Endothelial cell of umbilical vein (primary cell): ENCODE results near the gene GCNT2. TPM values are rescaled to one million over a fixed set of nuclear protein-coding genes. Genes with fewer than 3 reads are reported as not detected.

ENCODE experiments used
- BruUV-seq: library from RNA; stranded (reverse); fragments of 400-500 nt; replicated peaks from 2 replicates; lab custom pipeline; 2021; lab: Mats Ljungman, UMichigan
- CTCF ChIA-PET: fragments of 300-600, 350-600 bp; sonication (Branson Sonifier 250); formaldehyde crosslinking; loops from one replicate; lab custom pipeline; 2021; ENCODE audit warnings: antibody characterized with exemption, inconsistent platforms; lab: Charles Lee
- POLR2A ChIA-PET: fragments of 300-600, 350-600 bp; sonication (Branson Sonifier 250); formaldehyde crosslinking; loops from one replicate; lab custom pipeline; 2021; ENCODE audit warnings: antibody characterized with exemption, inconsistent platforms; lab: Charles Lee
- DNase-seq: peaks from one replicate; pipeline ENCODE4 v3.0.0-alpha.2; 2011; ENCODE audit warnings: low read depth, low spot score
- FAIRE-seq: peaks from 2 replicates; lab custom pipeline; 2011; peaks lifted over from hg19 to GRCh38; lab: Jason Lieb, UNC
- H2AFZ ChIP-seq: 2 replicates; pipeline ENCODE4 v1.6.0; 2012; ENCODE audit warnings: low read depth, low read length, control low read depth, inconsistent platforms
- H3K27ac ChIP-seq: 2 replicates; pipeline ENCODE4 v1.5.1; 2011; ENCODE audit warnings: low read depth, mild to moderate bottlenecking, control low read depth, low read length, moderate library complexity; ENCODE audit not compliant: insufficient read depth
- H3K27me3 ChIP-seq, 2 experiments: 2 replicates each; pipeline versions ENCODE4 v1.6.0 to v1.6.1; 2011; ENCODE audit warnings: low read length in 2 of 2, mixed read lengths in 1 of 2; ENCODE audit not compliant: control insufficient read depth in 2 of 2, insufficient read depth in 2 of 2
- H3K36me3 ChIP-seq, 2 experiments: 2 replicates in 1 of 2; 3 replicates in 1 of 2; pipeline ENCODE4 v1.5.1; 2011; ENCODE audit warnings: low read length in 2 of 2, mild to moderate bottlenecking in 1 of 2, moderate library complexity in 1 of 2; ENCODE audit not compliant: control insufficient read depth in 2 of 2, insufficient read depth in 2 of 2; ENCODE audit errors: extremely low read depth in 1 of 2
- H3K4me1 ChIP-seq: 3 replicates; pipeline ENCODE4 v1.5.1; 2011; ENCODE audit warnings: mild to moderate bottlenecking, low read length; ENCODE audit not compliant: control insufficient read depth, insufficient read depth; ENCODE audit errors: extremely low read depth
- H3K4me2 ChIP-seq: 2 replicates; pipeline ENCODE4 v1.6.1; 2011; ENCODE audit warnings: low read length, control low read depth, mixed read lengths; ENCODE audit not compliant: insufficient read depth
- H3K4me3 ChIP-seq, 3 experiments: fragments of 200-600 bp in 1 of 3; sonication (generic), shearing (Covaris generic) in 1 of 3; replicated peaks in 1 of 3; 2 replicates each; pipeline ENCODE4 v1.5.1; 2011 to 2016; ENCODE audit warnings: control low read depth in 3 of 3, low read length in 3 of 3, mild to moderate bottlenecking in 2 of 3, inconsistent platforms in 1 of 3, low read depth in 1 of 3, moderate library complexity in 1 of 3; ENCODE audit not compliant: insufficient read depth in 1 of 3
- H3K79me2 ChIP-seq: 2 replicates; pipeline ENCODE4 v1.6.0; 2012; ENCODE audit warnings: low read length, inconsistent platforms; ENCODE audit not compliant: control insufficient read depth, insufficient read depth
- H3K9ac ChIP-seq: replicated peaks from 2 replicates; pipeline ENCODE3; 2011; ENCODE audit warnings: low read length, control low read depth; ENCODE audit not compliant: insufficient read depth; ENCODE audit errors: extremely low read depth
- H3K9me1 ChIP-seq: replicated peaks from 3 replicates; pipeline ENCODE4 v1.6.0; 2011; ENCODE audit warnings: mild to moderate bottlenecking, low read length; ENCODE audit not compliant: control insufficient read depth, insufficient read depth; ENCODE audit errors: extremely low read depth
- H3K9me3 ChIP-seq: replicated peaks from 2 replicates; pipeline ENCODE4 v1.5.1; 2012; ENCODE audit warnings: low read length, inconsistent platforms; ENCODE audit not compliant: control insufficient read depth, insufficient read depth
- H4K20me1 ChIP-seq: replicated peaks from 2 replicates; pipeline ENCODE3; 2011; ENCODE audit warnings: mild to moderate bottlenecking, low read length; ENCODE audit not compliant: control insufficient read depth, insufficient read depth; ENCODE audit errors: extremely low read depth
- CTCF ChIP-seq, 2 donors: IDR thresholded peaks; 1 replicate in 1 of 2; 2 replicates in 1 of 2; pipeline ENCODE4 v1.5.1; 2011; ENCODE audit warnings: low read length in 2 of 2, mild to moderate bottlenecking in 2 of 2, moderate library complexity in 2 of 2, control low read depth in 1 of 2, inconsistent platforms in 1 of 2, low read depth in 1 of 2; ENCODE audit not compliant: insufficient read depth in 1 of 2; ENCODE audit errors: extremely low read depth in 1 of 2
- EZH2 ChIP-seq: IDR thresholded peaks from 2 replicates; pipeline ENCODE4 v1.6.1; 2012; ENCODE audit warnings: borderline replicate concordance, low read depth, mild to moderate bottlenecking, moderate library complexity, low read length, inconsistent platforms; ENCODE audit not compliant: severe bottlenecking
- FOS ChIP-seq: IDR thresholded peaks from 2 replicates; pipeline ENCODE4 v1.6.1; 2011; ENCODE audit warnings: mild to moderate bottlenecking, low read length, moderate library complexity, borderline replicate concordance; ENCODE audit not compliant: insufficient read depth
- GATA2 ChIP-seq: IDR thresholded peaks from 2 replicates; pipeline ENCODE4 v1.7.0; 2011; ENCODE audit warnings: low read depth, mild to moderate bottlenecking, moderate library complexity, mixed read lengths, low read length; ENCODE audit not compliant: insufficient read length, insufficient read depth
- JUN ChIP-seq: IDR thresholded peaks from 2 replicates; pipeline ENCODE4 v1.6.1; 2011; ENCODE audit warnings: borderline replicate concordance, low read depth; ENCODE audit not compliant: insufficient read length, insufficient read depth
- MAX ChIP-seq: IDR thresholded peaks from 2 replicates; pipeline ENCODE4 v1.6.1; 2011; ENCODE audit not compliant: insufficient read depth, insufficient read length
- MYC ChIP-seq: IDR thresholded peaks from one replicate; pipeline ENCODE4 v1.6.1; 2011; ENCODE audit warnings: mild to moderate bottlenecking, low read depth, low read length
- POLR2A ChIP-seq: IDR thresholded peaks from 2 replicates; pipeline ENCODE4 v1.6.1; 2012; ENCODE audit warnings: low read depth, mild to moderate bottlenecking, control low read depth, low read length
- POLR2AphosphoS5 ChIP-seq: IDR thresholded peaks from 2 replicates; pipeline ENCODE4 v1.6.1; 2012; ENCODE audit warnings: low read depth, mild to moderate bottlenecking, control low read depth, low read length, moderate library complexity; ENCODE audit not compliant: insufficient read depth
- dilution Hi-C: fragments of 300-500 bp; cut with MboI; formaldehyde crosslinking; loops from one replicate; pipeline ENCODE4 v1.15.0; 2019; ENCODE audit warnings: low sequenced_read_pairs; ENCODE audit not compliant: extremely low pct_ligation_motif_present
- intact Hi-C: fragments of 100-400 bp; cut with micrococcal nuclease; formaldehyde crosslinking; loops from one replicate; pipeline ENCODE4 v1.10.0; 2022
- polyA plus RNA-seq, 4 experiments: library from polyadenylated mRNA; depleted of rRNA in 3 of 4; stranded (reverse) in 3 of 4; unstranded in 1 of 4; fragments of >200 nt; gene quantifications; 2 replicates each; pipeline versions ENCODE4 v1.2.1 to v1.2.3, GENCODE V29; 2011 to 2012; ENCODE audit warnings: missing spikeins in 1 of 4
- total RNA-seq: library from RNA; stranded (reverse); gene quantifications from 2 replicates; pipeline ENCODE4 v1.2.3, GENCODE V29; 2021

Gene GCNT2
- total and polyA plus RNA-seq, 2 donors (not counting 3 experiments of a cell fraction or from before 2014, with no cell fraction given): 3.8 to 10.9 TPM

GRCh38 chr6:10610289-10610688 is 89.1 kb downstream of the GCNT2 start:
- dilution Hi-C loops: no loop called here
- H3K4me2 ChIP-seq: no peak overlapping the region
- no TSS peak for BruUV-seq
- no peaks in the 10 kb centered on the region for H3K9me1 ChIP-seq
- no peak overlapping the region for H3K4me3 ChIP-seq
- DNase-seq (no peak), FAIRE-seq (no peak)
- H2AFZ ChIP-seq: no peak overlapping the region
- no peaks in the 10 kb centered on the region for H3K4me1 ChIP-seq
- no peaks in the 10 kb centered on the region for H4K20me1 ChIP-seq
- ChIA-PET CTCF (no interaction called here), POLR2A (no interaction called here)
- H3K9ac ChIP-seq: no peak overlapping the region
- intact Hi-C loops: no loop called here
- no peak overlapping the region for H3K27ac ChIP-seq
- no peaks in the 10 kb centered on the region for H3K27me3 ChIP-seq
- no peaks in the 10 kb centered on the region for H3K9me3 ChIP-seq
- H3K79me2 ChIP-seq: no peaks in the 10 kb centered on the region
- no peaks in the 10 kb centered on the region for H3K36me3 ChIP-seq
- TF ChIP-seq JUN: no peak
- no peak for TF ChIP-seq EZH2
- TF ChIP-seq CTCF (IDR thresholded peaks at IDR 0.05; ENCODE audit: extremely low read depth in 1 of 2, insufficient read depth in 1 of 2, low read depth in 1 of 2, low read length in 2 of 2): no peak
- TF ChIP-seq POLR2AphosphoS5: no peak
- TF ChIP-seq MAX: no peak
- TF ChIP-seq MYC: no peak
- TF ChIP-seq POLR2A: no peak
- no peak for TF ChIP-seq FOS
- no peak for TF ChIP-seq GATA2
